Renal pelvis (tissue), 4 donors: ENCODE results near the gene PGAP3. TPM values are rescaled to one million over a fixed set of nuclear protein-coding genes. Genes with fewer than 3 reads are reported as not detected.

Source experiments
- DNase-seq: peaks from one replicate; pipeline ENCODE4 v3.0.0-alpha.2; 2013
- polyA plus RNA-seq, 3 donors: library from polyadenylated mRNA; unstranded; fragments of 120-200 nt; gene quantifications; one replicate each; pipeline ENCODE4 v1.2.1, GENCODE V29; 2013; ENCODE audit not compliant: insufficient read length in 3 of 3

Gene PGAP3
- polyA plus RNA-seq, 3 donors = 37.4 to 48.6 (median 43.6) TPM

GRCh38 chr17:39641097-39641496 lies 46.8 kb downstream of the PGAP3 start:
- DNase-seq = no peak

- no peak for DNase-seq
These were observed 47.2 kb downstream of the PGAP3 start for GRCh38 chr17:39640591-39641031.

GRCh38 chr17:39639566-39640458 lies 48.0 kb downstream of the PGAP3 start:
- DNase-seq = no peak

GRCh38 chr17:39639043-39639442 lies 48.8 kb downstream of the PGAP3 start:
- DNase-seq = no peak

GRCh38 chr17:39638317-39638716 lies 49.5 kb downstream of the PGAP3 start:
- DNase-seq = no peak

- peak; percentile 88 for DNase-seq
These were observed 50.7 kb downstream of the PGAP3 start, which contains the start of gene STARD3 for GRCh38 chr17:39636927-39637736. Gene STARD3, plus strand, starts transcription at chr17:39637144. Its CDS starts 16,388 bp downstream, at chr17:39653532.

- no peak for DNase-seq
These were observed 51.3 kb downstream of the PGAP3 start for GRCh38 chr17:39636587-39636926.

- DNase-seq = no peak
These were observed 52.2 kb downstream of the PGAP3 start for GRCh38 chr17:39635614-39636176.

GRCh38 chr17:39634384-39634871 lies 53.4 kb downstream of the PGAP3 start:
- peak; percentile 72 for DNase-seq

- no peak for DNase-seq
These were observed 54.2 kb downstream of the PGAP3 start for GRCh38 chr17:39633570-39634183.

- no peak for DNase-seq
These were observed 55.5 kb downstream of the PGAP3 start for GRCh38 chr17:39632153-39632941.

- no peak for DNase-seq
These were observed 56.5 kb downstream of the PGAP3 start for GRCh38 chr17:39631403-39631802.

- no peak for DNase-seq
These were observed 58.0 kb downstream of the PGAP3 start for GRCh38 chr17:39629898-39630297.

- no peak for DNase-seq
These were observed 58.4 kb downstream of the PGAP3 start for GRCh38 chr17:39629494-39629880.

- no peak for DNase-seq
These were observed 59.0 kb downstream of the PGAP3 start for GRCh38 chr17:39628655-39629493.

- DNase-seq = no peak
These were observed 59.9 kb downstream of the PGAP3 start for GRCh38 chr17:39627712-39628516.

- no peak for DNase-seq
These were observed 60.7 kb downstream of the PGAP3 start for GRCh38 chr17:39627047-39627711.
